HEK293 (cell line): ENCODE results near the gene ARHGAP28.

Experiments
- CTCF ChIA-PET: fragments of 350-600 bp; formaldehyde crosslinking; extraction: SDS; loops from one replicate; lab custom pipeline; 2021; ENCODE audit warnings: antibody characterized with exemption; lab: Yijun Ruan, JAX
- POLR2A ChIA-PET: fragments of 300-600 bp; formaldehyde crosslinking; extraction: SDS; loops from one replicate; lab custom pipeline; 2020; ENCODE audit warnings: antibody characterized with exemption, inconsistent platforms; lab: Yijun Ruan, JAX
- H3K27ac ChIP-seq: fragments of 200-500 bp; sonication (Bioruptor generic); 2 replicates; pipeline ENCODE4 v1.5.1; 2014; ENCODE audit warnings: low read depth, low read length, control low read depth, inconsistent platforms; ENCODE audit errors: extremely low read depth
- H3K36me3 ChIP-seq, 2 experiments: fragments of 200-500 bp in 1 of 2; sonication (Bioruptor generic) in 1 of 2; 1 replicate in 1 of 2; 2 replicates in 1 of 2; pipeline ENCODE4 v1.5.1; 2014 to 2017; ENCODE audit warnings: inconsistent platforms in 2 of 2, low read length in 2 of 2; ENCODE audit not compliant: control insufficient read depth in 2 of 2, insufficient read depth in 1 of 2
- H3K4me1 ChIP-seq: fragments of 200-500 bp; sonication (Bioruptor generic); 2 replicates; pipeline ENCODE4 v1.5.1; 2014; ENCODE audit warnings: mild to moderate bottlenecking, low read length, inconsistent platforms; ENCODE audit not compliant: control insufficient read depth, insufficient read depth
- H3K4me3 ChIP-seq: 2 replicates; pipeline ENCODE4 v1.5.1; 2011; ENCODE audit warnings: low read depth, mild to moderate bottlenecking, control low read depth, low read length, moderate library complexity
- H3K9me3 ChIP-seq: fragments of 200-500 bp; sonication (Bioruptor generic); 2 replicates; pipeline ENCODE4 v1.5.1; 2014; ENCODE audit warnings: low read depth, low read length, inconsistent platforms; ENCODE audit not compliant: control insufficient read depth, insufficient read depth
- AEBP2 ChIP-seq: fragments of 450-650 bp; formaldehyde crosslinking; IDR thresholded peaks from 2 replicates; pipeline ENCODE4 v1.5.1; 2016; ENCODE audit warnings: missing biosample characterization, missing genetic modification characterization, borderline replicate concordance
- OSR2 ChIP-seq: fragments of 450-650 bp; formaldehyde crosslinking; IDR thresholded peaks from 2 replicates; pipeline ENCODE4 v1.5.1; 2016; ENCODE audit warnings: missing biosample characterization, missing genetic modification characterization
- SALL2 ChIP-seq: fragments of 450-650 bp; formaldehyde crosslinking; IDR thresholded peaks from 2 replicates; pipeline ENCODE4 v1.5.0; 2017; ENCODE audit warnings: missing biosample characterization, mild to moderate bottlenecking, missing genetic modification characterization, borderline replicate concordance
- SP7 ChIP-seq: fragments of 450-650 bp; formaldehyde crosslinking; IDR thresholded peaks from 2 replicates; pipeline ENCODE4 v1.5.1; 2016; ENCODE audit warnings: missing biosample characterization, missing genetic modification characterization
- WT1 ChIP-seq: fragments of 450-650 bp; formaldehyde crosslinking; IDR thresholded peaks from 2 replicates; pipeline ENCODE4 v1.5.1; 2016; ENCODE audit warnings: missing biosample characterization, missing genetic modification characterization
- ZBTB21 ChIP-seq: fragments of 450-650 bp; formaldehyde crosslinking; IDR thresholded peaks from 2 replicates; pipeline ENCODE4 v1.5.1; 2017; ENCODE audit warnings: missing biosample characterization, missing genetic modification characterization
- ZFP69B ChIP-seq: fragments of 450-650 bp; formaldehyde crosslinking; IDR thresholded peaks from 2 replicates; pipeline ENCODE4 v1.5.1; 2016; ENCODE audit warnings: missing biosample characterization, missing genetic modification characterization
- ZNF19 ChIP-seq: fragments of 450-650 bp; formaldehyde crosslinking; IDR thresholded peaks from 2 replicates; pipeline ENCODE4; 2016; ENCODE audit warnings: missing biosample characterization, missing genetic modification characterization, low read depth
- ZNF23 ChIP-seq: fragments of 450-650 bp; formaldehyde crosslinking; IDR thresholded peaks from 2 replicates; pipeline ENCODE4 v1.5.1; 2016; ENCODE audit warnings: missing biosample characterization, missing genetic modification characterization, borderline replicate concordance
- ZNF311 ChIP-seq: fragments of 450-650 bp; formaldehyde crosslinking; IDR thresholded peaks from 2 replicates; pipeline ENCODE4 v1.5.1; 2017; ENCODE audit warnings: missing biosample characterization, missing genetic modification characterization, borderline replicate concordance
- ZNF335 ChIP-seq: fragments of 450-650 bp; formaldehyde crosslinking; conservative IDR thresholded peaks from 2 replicates; pipeline ENCODE4 v1.5.1; 2016; ENCODE audit warnings: missing biosample characterization, missing genetic modification characterization
- ZNF366 ChIP-seq: fragments of 450-650 bp; formaldehyde crosslinking; conservative IDR thresholded peaks from 2 replicates; pipeline ENCODE4 v1.5.1; 2016; ENCODE audit warnings: missing biosample characterization, missing genetic modification characterization
- ZNF37A ChIP-seq: fragments of 450-650 bp; IDR thresholded peaks from 2 replicates; pipeline ENCODE4 v1.5.1; 2018; ENCODE audit warnings: missing biosample characterization, missing genetic modification characterization
- ZNF473 ChIP-seq: fragments of 450-650 bp; formaldehyde crosslinking; IDR thresholded peaks from 2 replicates; pipeline ENCODE4 v1.5.1; 2017; ENCODE audit warnings: missing biosample characterization, missing genetic modification characterization
- ZNF521 ChIP-seq: fragments of 450-650 bp; formaldehyde crosslinking; IDR thresholded peaks from 2 replicates; pipeline ENCODE4 v1.5.1; 2017; ENCODE audit warnings: missing biosample characterization, mild to moderate bottlenecking, missing genetic modification characterization
- ZNF548 ChIP-seq: fragments of 450-650 bp; formaldehyde crosslinking; IDR thresholded peaks from 2 replicates; pipeline ENCODE4 v1.5.1; 2016; ENCODE audit warnings: missing biosample characterization, missing genetic modification characterization
- ZNF600 ChIP-seq: fragments of 450-650 bp; formaldehyde crosslinking; IDR thresholded peaks from 2 replicates; pipeline ENCODE4 v1.5.1; 2016; ENCODE audit warnings: missing biosample characterization, missing genetic modification characterization
- ZNF670 ChIP-seq: fragments of 450-650 bp; formaldehyde crosslinking; IDR thresholded peaks from 2 replicates; pipeline ENCODE4 v1.5.1; 2016; ENCODE audit warnings: missing biosample characterization, missing genetic modification characterization, low read depth
- ZNF677 ChIP-seq: fragments of 450-650 bp; IDR thresholded peaks from 2 replicates; pipeline ENCODE4 v1.5.0; 2018; ENCODE audit warnings: missing biosample characterization, mild to moderate bottlenecking, missing genetic modification characterization, moderate library complexity
- ZSCAN30 ChIP-seq: fragments of 450-650 bp; IDR thresholded peaks from 2 replicates; pipeline ENCODE4 v1.5.1; 2018; ENCODE audit warnings: missing biosample characterization, mild to moderate bottlenecking, missing genetic modification characterization, moderate library complexity
- ZSCAN5A ChIP-seq: fragments of 450-650 bp; formaldehyde crosslinking; IDR thresholded peaks from 2 replicates; pipeline ENCODE4 v1.5.1; 2016; ENCODE audit warnings: missing biosample characterization, missing genetic modification characterization
- TF ChIP-seq, protein P1 (sequence below): IDR thresholded peaks from 2 replicates; pipeline ENCODE4 v1.6.1; 2011; ENCODE audit warnings: mild to moderate bottlenecking, low read depth, low read length, borderline replicate concordance

The ARHGAP28 gene

GRCh38 chr18:6879508-6880195 is 150.1 kb downstream of the ARHGAP28 start:
- TF ChIP-seq ZNF19 (tag by site-specific recombination): no peak
- no peak for TF ChIP-seq ZSCAN5A
- TF ChIP-seq SP7 (tag by site-specific recombination): no peak
- TF ChIP-seq ZNF37A (tag by site-specific recombination): no peak
- TF ChIP-seq ZNF335: no peak
- no peak for TF ChIP-seq ZNF521
- no peak for TF ChIP-seq ZNF473 (tag by site-specific recombination)
- TF ChIP-seq WT1 (tag by site-specific recombination): no peak
- TF ChIP-seq AEBP2 (tag by site-specific recombination): no peak
- TF ChIP-seq ZNF677: no peak
- no peak for TF ChIP-seq ZNF600 (tag by site-specific recombination)
- TF ChIP-seq ZNF366 (tag by site-specific recombination): no peak
- TF ChIP-seq, protein P1, sequence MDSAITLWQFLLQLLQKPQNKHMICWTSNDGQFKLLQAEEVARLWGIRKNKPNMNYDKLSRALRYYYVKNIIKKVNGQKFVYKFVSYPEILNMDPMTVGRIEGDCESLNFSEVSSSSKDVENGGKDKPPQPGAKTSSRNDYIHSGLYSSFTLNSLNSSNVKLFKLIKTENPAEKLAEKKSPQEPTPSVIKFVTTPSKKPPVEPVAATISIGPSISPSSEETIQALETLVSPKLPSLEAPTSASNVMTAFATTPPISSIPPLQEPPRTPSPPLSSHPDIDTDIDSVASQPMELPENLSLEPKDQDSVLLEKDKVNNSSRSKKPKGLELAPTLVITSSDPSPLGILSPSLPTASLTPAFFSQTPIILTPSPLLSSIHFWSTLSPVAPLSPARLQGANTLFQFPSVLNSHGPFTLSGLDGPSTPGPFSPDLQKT: no peak
- TF ChIP-seq ZNF548 (tag by site-specific recombination): no peak
- TF ChIP-seq OSR2 (tag by site-specific recombination): no peak
- TF ChIP-seq ZBTB21 (tag by site-specific recombination): no peak
- TF ChIP-seq ZFP69B: no peak
- no peak for TF ChIP-seq ZSCAN30 (tag by site-specific recombination)
- no peak for TF ChIP-seq ZNF23 (tag by site-specific recombination)
- TF ChIP-seq, all 188 proteins: peak for 0
- H3K36me3 ChIP-seq: no peaks in the 10 kb centered on the region; a peak in 1 of 3 replicates
- H3K4me1 ChIP-seq: no peaks in the 10 kb centered on the region
- ChIA-PET CTCF (interaction anchor here (0.9 to 3.4 kb wide), 2 partner anchors 9 to 336 kb away, joined by 3 to 14 read pairs; no protein-coding TSS in a partner anchor), POLR2A (no interaction called here)
- no peaks in the 10 kb centered on the region for H3K9me3 ChIP-seq
- no peak overlapping the region for H3K4me3 ChIP-seq
- H3K27ac ChIP-seq: no peak overlapping the region

DNA sequence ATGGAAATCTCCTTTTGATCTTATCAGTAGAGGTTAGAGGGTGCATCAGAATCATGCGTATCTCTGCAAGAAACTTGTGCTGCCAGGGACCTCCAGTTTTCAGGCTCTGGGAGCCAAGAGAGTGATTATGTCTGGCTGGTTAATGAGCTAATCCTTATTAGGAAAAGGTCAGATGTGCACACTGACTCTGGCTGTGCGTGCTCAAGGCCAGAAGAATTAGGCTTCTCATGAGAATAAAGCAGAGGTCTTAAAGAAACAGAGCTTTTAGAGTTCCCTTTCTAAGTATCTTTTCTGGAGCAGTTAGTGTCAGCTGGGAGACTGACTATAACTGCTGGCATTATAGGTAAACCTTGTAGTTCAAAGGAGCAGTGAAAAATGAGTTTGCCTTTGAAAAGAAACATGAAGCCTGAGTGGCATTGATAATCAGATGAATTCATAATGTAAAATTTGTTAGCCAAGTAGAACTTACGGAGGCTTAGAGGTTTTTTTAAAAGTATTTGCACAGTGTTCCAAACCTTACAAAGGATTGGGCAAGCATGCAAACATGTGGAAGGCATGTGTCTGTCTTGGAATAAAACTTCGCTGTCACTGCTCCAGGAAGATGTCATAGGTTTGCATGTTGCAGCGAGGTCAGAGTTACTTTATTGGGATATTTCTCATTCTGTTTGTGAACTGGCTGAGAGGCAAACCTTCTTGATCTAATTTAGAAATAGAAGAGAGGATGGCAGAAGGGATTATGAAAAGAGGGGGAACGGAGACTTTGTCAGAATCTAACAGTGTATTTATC is 151.7 kb downstream of the ARHGAP28 start:
- H3K36me3 ChIP-seq: no peaks in the 10 kb centered on the region; a peak in 1 of 3 replicates
- H3K4me3 ChIP-seq: no peak overlapping the region
- CTCF ChIA-PET: interaction anchor here (0.5 to 3.4 kb wide), 5 partner anchors 34 to 404 kb away, joined by 3 to 14 read pairs (median 3); no protein-coding TSS in a partner anchor
- H3K27ac ChIP-seq: no peak overlapping the region
- TF ChIP-seq SALL2 (no peak), ZNF670 (tag by site-specific recombination) (no peak), ZNF311 (tag by site-specific recombination) (no peak)
- TF ChIP-seq, all 188 proteins: peak for 0
- POLR2A ChIA-PET: no interaction called here
- no peaks in the 10 kb centered on the region for H3K4me1 ChIP-seq
- H3K9me3 ChIP-seq: no peaks in the 10 kb centered on the region
